K562 (cell line): ENCODE measurements around the gene FADS1. TPM values are rescaled to one million over a fixed set of nuclear protein-coding genes. Genes with fewer than 3 reads are reported as not detected.

Source experiments
- ATAC-seq: fragments of 200-7000 bp; cut with Tn5 transposase; 3 replicates; pipeline ENCODE4 v1.9.1; 2020; ENCODE audit warnings: moderate library complexity
- BruUV-seq: library from RNA; stranded (reverse); fragments of 400-500 nt; replicated peaks from 2 replicates; lab custom pipeline; 2021; lab: Mats Ljungman, UMichigan
- CTCF ChIA-PET: fragments of 300-600 bp; formaldehyde crosslinking; extraction: SDS; loops from one replicate; lab custom pipeline; 2021; ENCODE audit warnings: low intra/inter-chr PET ratio; lab: Yijun Ruan, JAX
- POLR2A ChIA-PET: fragments of 300-600, 350-650 bp; sonication (Branson Sonifier 250); formaldehyde crosslinking; extraction: SDS; loops from one replicate; lab custom pipeline; 2021; ENCODE audit warnings: antibody characterized with exemption, inconsistent platforms; lab: Yijun Ruan, JAX
- DNase-seq, 4 experiments: peaks; one replicate each; pipeline versions ENCODE4 v3.0.0 to v3.0.0-alpha.2; 2011 to 2018; ENCODE audit warnings: low spot score in 3 of 4, mixed read lengths in 3 of 4; ENCODE audit errors: extremely low read depth in 1 of 4
- FAIRE-seq: peaks from 2 replicates; lab custom pipeline; 2011; peaks lifted over from hg19 to GRCh38; lab: Jason Lieb, UNC
- H2AFZ ChIP-seq: 2 replicates; pipeline ENCODE4 v1.6.0; 2011; ENCODE audit warnings: low read depth, low read length, control low read depth, inconsistent platforms
- H3K27ac ChIP-seq: fragments of 200-600 bp; 3 replicates; pipeline ENCODE4 v1.8.0; 2011; ENCODE audit warnings: low read depth, mild to moderate bottlenecking, control low read depth, inconsistent platforms, low read length, moderate library complexity, mixed read lengths; ENCODE audit errors: extremely low read depth
- H3K27me3 ChIP-seq, 2 experiments: fragments of 300-600 bp in 1 of 2; 2 replicates in 1 of 2; 3 replicates in 1 of 2; pipeline versions ENCODE4 v1.6.0 to v1.8.0; 2011; ENCODE audit warnings: inconsistent platforms in 2 of 2, low read length in 2 of 2, mild to moderate bottlenecking in 1 of 2, mixed read lengths in 1 of 2, moderate library complexity in 1 of 2; ENCODE audit not compliant: control insufficient read depth in 2 of 2, insufficient read depth in 2 of 2
- H3K36me3 ChIP-seq: fragments of 300-600 bp; 3 replicates; pipeline ENCODE4 v1.8.0; 2011; ENCODE audit warnings: mild to moderate bottlenecking, low read length, inconsistent platforms; ENCODE audit not compliant: control insufficient read depth, insufficient read depth
- H3K4me1 ChIP-seq, 2 experiments: fragments of 200-600 bp in 1 of 2; replicated peaks in 1 of 2; 2 replicates in 1 of 2; 3 replicates in 1 of 2; pipeline versions ENCODE4 v1.5.1 to v1.8.0; 2011; ENCODE audit warnings: inconsistent platforms in 2 of 2, low read length in 2 of 2, mild to moderate bottlenecking in 1 of 2, mixed read lengths in 1 of 2, moderate library complexity in 1 of 2; ENCODE audit not compliant: control insufficient read depth in 2 of 2, insufficient read depth in 2 of 2
- H3K4me2 ChIP-seq: 2 replicates; pipeline ENCODE4 v1.6.1; 2011; ENCODE audit warnings: low read length, control low read depth, inconsistent platforms, mixed read lengths; ENCODE audit not compliant: insufficient read depth
- H3K4me3 ChIP-seq: fragments of 200-600 bp; sonication (generic), shearing (Covaris generic); 2 replicates; pipeline ENCODE4 v1.5.1; 2016; ENCODE audit warnings: control low read depth, inconsistent platforms
- H3K79me2 ChIP-seq: fragments of 200-600 bp; 3 replicates; pipeline ENCODE4 v1.8.0; 2011; ENCODE audit warnings: low read length, inconsistent platforms; ENCODE audit not compliant: control insufficient read depth, insufficient read depth
- H3K9ac ChIP-seq, 2 experiments: 2 replicates each; pipeline versions ENCODE4 v1.6.0 to v1.6.1; 2011; ENCODE audit warnings: low read depth in 2 of 2, low read length in 2 of 2, control low read depth in 1 of 2, inconsistent platforms in 1 of 2, mild to moderate bottlenecking in 1 of 2, mixed read lengths in 1 of 2; ENCODE audit not compliant: insufficient read depth in 1 of 2
- H3K9me1 ChIP-seq: one replicate; pipeline ENCODE4 v1.6.0; 2011; ENCODE audit warnings: inconsistent platforms, mild to moderate bottlenecking, low read length, moderate library complexity; ENCODE audit not compliant: control insufficient read depth, insufficient read depth
- H3K9me3 ChIP-seq: replicated peaks from 2 replicates; pipeline ENCODE4 v1.5.1; 2011; ENCODE audit warnings: low read depth, low read length, inconsistent platforms; ENCODE audit not compliant: control insufficient read depth, insufficient read depth
- H4K20me1 ChIP-seq: replicated peaks from 2 replicates; pipeline ENCODE4 v1.6.1; 2011; ENCODE audit warnings: low read length, inconsistent platforms, mixed read lengths; ENCODE audit not compliant: control insufficient read depth, insufficient read depth
- ATF2 ChIP-seq: sonication (generic); formaldehyde crosslinking; IDR thresholded peaks from 2 replicates; pipeline ENCODE4 v1.8.1; 2022; ENCODE audit warnings: missing genetic modification reagents
- ETV6 ChIP-seq, 3 experiments: fragments of 150-350 bp in 1 of 3; sonication (generic) in 1 of 3; formaldehyde crosslinking in 1 of 3; IDR thresholded peaks; 2 replicates each; pipeline versions ENCODE4 v1.6.1 to v1.8.0; 2014 to 2022; ENCODE audit warnings: borderline replicate concordance in 2 of 3, low read depth in 2 of 3, antibody characterized with exemption in 1 of 3, low read length in 1 of 3, mild to moderate bottlenecking in 1 of 3, missing genetic modification reagents in 1 of 3
- LEF1 ChIP-seq: fragments of 450-650 bp; IDR thresholded peaks from 2 replicates; pipeline ENCODE4 v1.6.1; 2016; ENCODE audit warnings: mild to moderate bottlenecking
- MBD1 ChIP-seq: fragments of 250-450 bp; sonication (Bioruptor Pico); IDR thresholded peaks from 2 replicates; pipeline ENCODE4 v1.8.0; 2022; ENCODE audit warnings: inconsistent platforms
- MEIS2 ChIP-seq: fragments of 450-650 bp; IDR thresholded peaks from 2 replicates; pipeline ENCODE4 v1.6.1; 2014; ENCODE audit warnings: mild to moderate bottlenecking; ENCODE audit not compliant: partially characterized antibody
- NKRF ChIP-seq: fragments of 450-650 bp; IDR thresholded peaks from 2 replicates; pipeline ENCODE4 v1.6.1; 2016; ENCODE audit warnings: borderline replicate concordance
- OTX1 ChIP-seq: fragments of 450-650 bp; formaldehyde crosslinking; IDR thresholded peaks from 2 replicates; pipeline ENCODE4 v1.4.0; 2022; ENCODE audit warnings: mild to moderate bottlenecking
- POLR2B ChIP-seq: fragments of 450-650 bp; IDR thresholded peaks from 2 replicates; pipeline ENCODE4 v1.6.1; 2018; ENCODE audit warnings: low read depth; ENCODE audit not compliant: partially characterized antibody
- POU5F1 ChIP-seq: fragments of 150-350 bp; IDR thresholded peaks from 2 replicates; pipeline ENCODE4 v1.6.1; 2014; ENCODE audit warnings: borderline replicate concordance, low read length, low read depth, mild to moderate bottlenecking; ENCODE audit not compliant: partially characterized antibody
- TFE3 ChIP-seq: fragments of 450-650 bp; formaldehyde crosslinking; IDR thresholded peaks from 2 replicates; pipeline ENCODE4 v1.4.0; 2020; ENCODE audit warnings: mild to moderate bottlenecking, mixed read lengths
- ZNF449 ChIP-seq: fragments of 250-450 bp; sonication (Bioruptor Pico); IDR thresholded peaks from 2 replicates; pipeline ENCODE4 v1.8.0; 2022; ENCODE audit warnings: moderate library complexity, mild to moderate bottlenecking, inconsistent platforms
- WGBS: fragments of 100-300 bp; shearing (Covaris generic); methylation state at CpG from one replicate; pipeline ENCODE4 v1.1.6; 2016; ENCODE audit warnings: low coverage, mixed read lengths; ENCODE audit not compliant: insufficient coverage; ENCODE audit errors: missing lambda C conversion rate; 5-methylcytosine and 5-hydroxymethylcytosine counted together
- in situ Hi-C: fragments of 300-500 bp; cut with MboI; formaldehyde crosslinking; loops from 4 replicates; pipeline ENCODE4 v1.15.0; 2018; ENCODE audit warnings: inconsistent platforms, mixed read lengths
- intact Hi-C: fragments of 100-400 bp; cut with micrococcal nuclease; formaldehyde crosslinking; loops from 2 replicates; pipeline ENCODE4 v1.14.2; 2022
- polyA plus RNA-seq, 8 experiments: library from polyadenylated mRNA; depleted of rRNA in 4 of 8; stranded (reverse) in 5 of 8; unstranded in 3 of 8; fragments of >200 nt; fragmentation: Nextera tagmentation in 2 of 8; fragmentation: Illumina TruSeq in 1 of 8; extraction: Ambion mirVana in 2 of 8; extraction: Trizol in 1 of 8; gene quantifications; 2 replicates each; pipeline versions ENCODE4 v1.2.1 to v1.2.3, GENCODE V29; 2011 to 2014; ENCODE audit warnings: inconsistent platforms in 1 of 8, missing spikeins in 1 of 8
- total RNA-seq, 7 experiments: library from RNA; depleted of rRNA in 6 of 7; stranded (reverse); fragments of >200 nt in 6 of 7; fragmentation: Illumina TruSeq in 2 of 7; extraction: Trizol in 2 of 7; gene quantifications; 2 replicates each; pipeline versions ENCODE4 v1.2.1 to v1.2.3, GENCODE V29; 2011 to 2021; ENCODE audit warnings: low replicate concordance in 1 of 7

FADS1 gene
- total and polyA plus RNA-seq, 9 of the 15 experiments (the other 6 are each of a cell fraction or from before 2014, with no cell fraction given) = 110 to 864 (median 364) TPM

GRCh38 chr11:61757213-61757862 is 59.5 kb downstream of the FADS1 start:
- H3K79me2 ChIP-seq = peaks cover 53% of the 10 kb centered on the region
- in situ Hi-C loops = no loop called here
- BruUV-seq = no TSS peak

More at GRCh38 chr11:61757213-61757862, 59.5 kb downstream of the FADS1 start:
- CTCF ChIA-PET = no interaction called here
- H3K27ac ChIP-seq = no peak overlapping the region; the same call in 2 of the 3 replicates
- TF ChIP-seq ETV6 (IDR thresholded peaks at IDR 0.05; ENCODE audit: borderline replicate concordance in 1 of 2, low read depth in 2 of 2, low read length in 1 of 2) (no peak), ETV6 (CRISPR knock-in tag; IDR thresholded peaks at IDR 0.05; ENCODE audit: borderline replicate concordance) (no peak), POLR2B (no peak), ZNF449 (CRISPR knock-in tag) (no peak), ATF2 (CRISPR knock-in tag) (no peak), OTX1 (CRISPR knock-in tag) (no peak), TFE3 (CRISPR knock-in tag) (no peak), MBD1 (CRISPR knock-in tag) (no peak), LEF1 (no peak), NKRF (no peak), MEIS2 (no peak), POU5F1 (no peak)
- DNase-seq (no peak), ATAC-seq (no peak), FAIRE-seq (no peak)
- no peak overlapping the region for H2AFZ ChIP-seq
- no peaks in the 10 kb centered on the region for H3K9me1 ChIP-seq
- H3K9ac ChIP-seq = peak overlapping the region in 1 of 2 experiments; percentile 78; a peak in 2 of 4 replicates
- H3K36me3 ChIP-seq = no peaks in the 10 kb centered on the region
- 85% methylated on average over 15 of the region's 15 CpGs for WGBS
- POLR2A ChIA-PET = no interaction called here
- no peaks in the 10 kb centered on the region for H3K9me3 ChIP-seq
- H3K4me3 ChIP-seq = no peak overlapping the region
- H3K4me1 ChIP-seq = peaks cover 43 to 79% of the 10 kb centered on the region in 2 experiments
- no peak overlapping the region for H3K4me2 ChIP-seq
- no peaks in the 10 kb centered on the region for H3K27me3 ChIP-seq
- H4K20me1 ChIP-seq = 0 out of 2 replicates have a peak, but pooled peaks cover 6% of the 10 kb centered on the region
- intact Hi-C loops = no loop called here
